ENCODE data around the gene SHMT2.

SHMT2 gene

GRCh38 chr12:57183939-57184725, 45.4 kb upstream of the SHMT2 start:
- POLR2A ChIA-PET = no interaction called here
- CTCF ChIA-PET = interaction anchor here (0.9 to 11.4 kb wide), 24 partner anchors 13 to 256 kb away, joined by 3 to 159 read pairs (median 4); partner anchors contain the start of genes LRP1, SHMT2 and STAC3
- DNase-seq (ENCODE audit: extremely low spot score) = no peak
- TF ChIP-seq CTCF (IDR thresholded peaks at IDR 0.05; ENCODE audit: control extremely low read depth, extremely low read depth, low read depth, missing control alignments) = no peak

- TF ChIP-seq CTCF (IDR thresholded peaks at IDR 0.05; ENCODE audit: control extremely low read depth, extremely low read depth, low read depth, missing control alignments) = no peak
- no peak for DNase-seq (ENCODE audit: extremely low spot score)
- POLR2A ChIA-PET = no interaction called here
- CTCF ChIA-PET = interaction anchor here (1.1 to 11.4 kb wide), 12 partner anchors 12 to 177 kb away, joined by 3 to 159 read pairs (median 4); partner anchors contain the start of gene LRP1
Observed at GRCh38 chr12:57185403-57185802, 44.1 kb upstream of the SHMT2 start.

GRCh38 chr12:57185906-57186508, 43.5 kb upstream of the SHMT2 start:
- CTCF ChIA-PET = interaction anchor here (1.0 to 11.4 kb wide), 10 partner anchors 12 to 178 kb away, joined by 3 to 159 read pairs (median 8); partner anchors contain the start of genes LRP1 and STAT6
- no peak for TF ChIP-seq CTCF (IDR thresholded peaks at IDR 0.05; ENCODE audit: control extremely low read depth, extremely low read depth, low read depth, missing control alignments)
- POLR2A ChIA-PET = no interaction called here
- DNase-seq (ENCODE audit: extremely low spot score) = no peak

GRCh38 chr12:57187222-57188089, 42.1 kb upstream of the SHMT2 start:
- POLR2A ChIA-PET = interaction anchor here (0.6 kb wide), 1 partner anchor 1486 kb away, joined by 3 read pairs; no protein-coding TSS in a partner anchor
- no peak for TF ChIP-seq CTCF (IDR thresholded peaks at IDR 0.05; ENCODE audit: control extremely low read depth, extremely low read depth, low read depth, missing control alignments)
- CTCF ChIA-PET = interaction anchor here (1.0 to 11.4 kb wide), 13 partner anchors 8 to 118 kb away, joined by 3 to 122 read pairs (median 6); partner anchors contain the start of genes SHMT2 and STAT6
- DNase-seq (ENCODE audit: extremely low spot score) = no peak

- DNase-seq (ENCODE audit: extremely low spot score) = no peak
- CTCF ChIA-PET = interaction anchor here (0.9 to 11.4 kb wide), 12 partner anchors 8 to 348 kb away, joined by 3 to 122 read pairs (median 4); no protein-coding TSS in a partner anchor
- TF ChIP-seq CTCF (IDR thresholded peaks at IDR 0.05; ENCODE audit: control extremely low read depth, extremely low read depth, low read depth, missing control alignments) = no peak
- POLR2A ChIA-PET = no interaction called here
Observed at GRCh38 chr12:57188090-57188425, 41.5 kb upstream of the SHMT2 start.

- ChIA-PET CTCF (interaction anchor here (1.1 to 11.4 kb wide), 3 partner anchors 10 to 53 kb away, joined by 3 to 122 read pairs (median 6); no protein-coding TSS in a partner anchor), POLR2A (no interaction called here)
- DNase-seq (ENCODE audit: extremely low spot score) = no peak
- no peak for TF ChIP-seq CTCF (IDR thresholded peaks at IDR 0.05; ENCODE audit: control extremely low read depth, extremely low read depth, low read depth, missing control alignments)
Observed at GRCh38 chr12:57190037-57190436, 39.5 kb upstream of the SHMT2 start.

Measured in GM10248 (cell line).